Breast epithelium (tissue), 4 donors: ENCODE data around the gene PNKP. TPM values are rescaled to one million over a fixed set of nuclear protein-coding genes. Genes with fewer than 3 reads are reported as not detected.

Source experiments
- DNase-seq, 2 donors: peaks; one replicate each; pipeline ENCODE4 v3.0.0-alpha.2; 2019; ENCODE audit warnings: low spot score in 2 of 2
- H3K27ac ChIP-seq, 2 donors: fragments of 200-600 bp; sonication (generic) in 1 of 2; one replicate each; pipeline ENCODE4 v1.5.1; 2016 to 2019; ENCODE audit warnings: mild to moderate bottlenecking in 1 of 2
- H3K27me3 ChIP-seq, 2 donors: fragments of 200-600 bp; sonication (generic) in 1 of 2; one replicate each; pipeline versions ENCODE4 v1.5.1 to v1.6.0; 2017 to 2019; ENCODE audit warnings: control low read depth in 1 of 2, mild to moderate bottlenecking in 1 of 2
- H3K36me3 ChIP-seq: fragments of 200-600 bp; one replicate; pipeline ENCODE4 v1.5.1; 2019
- H3K4me1 ChIP-seq, 2 donors: fragments of 200-600 bp; sonication (generic); one replicate each; pipeline ENCODE4 v1.5.1; 2016 to 2019; ENCODE audit warnings: control low read depth in 1 of 2
- H3K4me3 ChIP-seq, 3 donors: fragments of 200-600 bp; sonication (generic); 1 replicate in 2 of 3; 2 replicates in 1 of 3; pipeline ENCODE4 v1.5.1; 2016 to 2019; ENCODE audit warnings: mild to moderate bottlenecking in 3 of 3, moderate library complexity in 2 of 3
- H3K9me3 ChIP-seq, 2 donors: fragments of 200-600 bp; sonication (generic) in 1 of 2; one replicate each; pipeline ENCODE4 v1.5.1; 2016 to 2019; ENCODE audit warnings: control low read depth in 1 of 2
- CTCF ChIP-seq, 3 donors: fragments of 450-650 bp; IDR thresholded peaks; one replicate each; pipeline ENCODE4 v1.5.1; 2016 to 2017; ENCODE audit warnings: antibody characterized with exemption in 3 of 3, mild to moderate bottlenecking in 3 of 3, moderate library complexity in 3 of 3
- POLR2A ChIP-seq: fragments of 450-650 bp; IDR thresholded peaks from one replicate; pipeline ENCODE4 v1.6.1; 2016; ENCODE audit warnings: antibody characterized with exemption, mild to moderate bottlenecking, moderate library complexity
- POLR2AphosphoS5 ChIP-seq, 3 donors: sonication (generic); formaldehyde crosslinking; IDR thresholded peaks; one replicate each; pipeline ENCODE4 v1.6.1; 2017; ENCODE audit warnings: antibody characterized with exemption in 3 of 3
- intact Hi-C: fragments of 100-400 bp; cut with DNase I; formaldehyde crosslinking; loops from one replicate; pipeline ENCODE4 v1.15.1; 2023; ENCODE audit warnings: low total_unique reads
- total RNA-seq, 3 donors: library from RNA; depleted of rRNA; stranded (reverse); fragments of >200 nt; gene quantifications; one replicate each; pipeline ENCODE4 v1.1.0, GENCODE V29; 2016

Gene PNKP
- total RNA-seq, 3 donors from 2014 or later, result 31.0 to 69.2 (median 57.7) TPM

DNA sequence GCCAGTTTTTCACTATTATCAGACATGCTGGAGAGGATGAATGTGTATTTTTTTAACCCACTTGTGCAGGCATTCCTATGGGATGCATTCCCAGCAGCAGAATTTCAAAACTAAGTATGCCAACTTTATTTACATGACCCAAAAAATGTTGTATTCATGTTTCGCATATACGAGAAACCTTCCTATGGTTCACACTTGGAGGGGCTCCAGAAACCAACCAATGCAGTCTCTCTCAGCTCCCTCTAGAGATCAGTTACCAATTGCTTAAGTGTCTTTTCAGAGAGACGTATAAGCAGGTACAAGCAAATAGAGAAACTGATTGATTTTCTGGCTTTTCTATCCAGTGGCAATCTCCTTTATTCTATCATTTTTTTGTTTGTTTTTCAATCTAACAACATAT, 22.0 kb downstream of the PNKP start:
- no peak overlapping the region for H3K4me3 ChIP-seq
- H3K9me3 ChIP-seq, result no peaks in the 10 kb centered on the region
- intact Hi-C loops, result no loop called here
- no peaks in the 10 kb centered on the region for H3K36me3 ChIP-seq
- H3K4me1 ChIP-seq, result no peaks in the 10 kb centered on the region
- H3K27me3 ChIP-seq, result no peaks in the 10 kb centered on the region
- TF ChIP-seq POLR2A (no peak), CTCF (IDR thresholded peaks at IDR 0.05) (no peak), POLR2AphosphoS5 (IDR thresholded peaks at IDR 0.05) (no peak)
- H3K27ac ChIP-seq, result no peak overlapping the region
- DNase-seq, result no peak

DNA sequence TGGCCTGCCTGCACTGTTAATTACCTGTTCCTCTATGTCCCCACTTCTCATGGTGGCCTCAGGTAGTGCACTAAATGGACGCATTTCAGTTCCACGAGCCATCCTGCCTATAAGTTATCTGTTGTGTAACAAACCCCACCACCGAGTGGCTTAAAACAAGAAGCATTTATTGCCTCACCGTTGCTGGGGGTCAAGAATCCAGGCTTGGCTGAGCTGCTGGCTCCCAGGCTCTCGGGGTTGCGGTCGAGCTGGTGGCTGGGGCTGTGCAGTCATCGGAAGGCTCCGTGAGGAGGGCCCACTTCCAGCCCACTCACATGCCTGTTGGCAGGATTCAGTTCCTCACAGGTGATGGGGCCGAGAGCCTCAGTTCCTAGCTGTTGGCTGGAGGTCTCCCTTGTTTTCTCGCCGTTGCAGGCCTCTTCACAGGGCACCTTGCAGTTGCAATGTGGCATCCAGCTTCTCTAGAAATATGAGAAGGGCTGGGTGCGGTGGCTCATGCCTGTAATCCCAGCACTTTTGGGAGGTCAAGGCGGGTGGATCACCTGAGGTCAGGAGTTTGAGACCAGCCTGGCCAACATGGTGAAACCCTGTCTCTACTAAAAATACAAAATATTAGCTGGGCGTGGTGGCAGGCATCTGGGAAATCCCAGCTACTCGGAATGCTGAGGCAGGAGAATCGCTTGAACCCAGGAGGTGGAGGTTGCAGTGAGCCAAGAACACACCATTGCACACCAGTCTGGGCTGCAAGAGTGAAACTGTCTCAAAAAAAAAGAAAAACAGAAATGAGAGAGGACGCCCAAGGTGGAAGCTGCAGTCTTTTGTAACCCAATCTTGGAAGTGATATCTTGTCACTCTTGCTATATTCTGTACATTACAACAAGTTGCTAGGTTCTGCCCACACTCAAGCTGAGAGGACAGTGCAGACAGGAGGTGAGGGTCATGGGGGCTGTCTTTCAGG, 23.0 kb downstream of the PNKP start:
- H3K36me3 ChIP-seq, result no peaks in the 10 kb centered on the region
- H3K27ac ChIP-seq, result no peak overlapping the region
- intact Hi-C loops, result no loop called here
- H3K4me1 ChIP-seq, result no peaks in the 10 kb centered on the region
- TF ChIP-seq POLR2A, result no peak
- TF ChIP-seq POLR2AphosphoS5 (IDR thresholded peaks at IDR 0.05), result no peak
- TF ChIP-seq CTCF (IDR thresholded peaks at IDR 0.05), result no peak
- DNase-seq, result no peak
- H3K9me3 ChIP-seq, result no peaks in the 10 kb centered on the region
- no peaks in the 10 kb centered on the region for H3K27me3 ChIP-seq
- H3K4me3 ChIP-seq, result no peak overlapping the region

DNA sequence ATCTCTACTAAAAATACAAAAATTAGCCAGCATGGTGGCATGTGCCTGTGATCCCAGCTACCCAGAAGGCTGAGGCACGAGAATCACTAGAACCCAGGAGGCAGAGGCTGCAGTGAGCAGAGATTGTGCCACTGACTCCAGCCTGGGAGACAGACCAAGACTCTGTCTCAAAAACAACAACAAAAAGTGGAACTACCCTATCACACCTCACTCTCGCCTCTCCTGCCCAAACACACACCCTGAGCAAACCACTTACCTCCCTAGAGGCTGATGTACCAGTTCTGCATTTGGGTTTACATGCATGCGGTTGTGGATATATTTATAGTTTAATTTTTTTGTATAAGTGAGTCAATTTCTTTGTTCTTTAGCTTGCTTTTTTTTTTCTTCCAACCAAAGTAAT, 24.1 kb downstream of the PNKP start:
- no peak for DNase-seq
- H3K36me3 ChIP-seq, result no peaks in the 10 kb centered on the region
- H3K9me3 ChIP-seq, result no peaks in the 10 kb centered on the region
- H3K27ac ChIP-seq, result no peak overlapping the region
- intact Hi-C loops, result no loop called here
- no peaks in the 10 kb centered on the region for H3K4me1 ChIP-seq
- H3K27me3 ChIP-seq, result no peaks in the 10 kb centered on the region
- TF ChIP-seq CTCF (IDR thresholded peaks at IDR 0.05), result no peak
- TF ChIP-seq POLR2AphosphoS5 (IDR thresholded peaks at IDR 0.05), result no peak
- TF ChIP-seq POLR2A, result no peak
- no peak overlapping the region for H3K4me3 ChIP-seq

DNA sequence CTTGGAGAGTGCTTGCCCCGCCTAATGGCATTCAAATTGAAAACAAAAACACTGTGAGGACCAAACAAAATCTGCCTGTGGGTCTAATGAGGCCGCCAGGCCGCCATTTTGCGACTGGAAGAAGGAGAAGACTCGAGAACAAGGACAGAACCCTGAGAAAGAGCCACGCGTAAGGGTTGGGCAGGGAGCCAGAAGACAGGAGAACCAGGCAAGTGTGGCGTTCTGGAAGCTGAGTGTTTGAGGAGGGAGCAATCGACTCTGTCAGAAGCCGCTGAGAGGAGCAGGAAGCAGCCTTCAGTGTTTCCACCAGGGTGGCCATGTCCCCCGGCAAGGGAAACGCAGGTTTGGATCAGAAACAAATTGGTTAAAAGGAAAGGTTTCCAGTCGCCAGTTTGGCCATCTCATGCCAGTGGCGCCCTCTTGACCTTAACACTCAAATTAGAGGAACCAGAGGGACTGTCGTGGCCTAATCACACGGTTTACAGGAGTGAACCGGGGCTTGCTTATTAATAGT, 26.6 kb downstream of the PNKP start:
- intact Hi-C loops, result no loop called here
- TF ChIP-seq POLR2A (no peak), POLR2AphosphoS5 (IDR thresholded peaks at IDR 0.05) (no peak), CTCF (IDR thresholded peaks at IDR 0.05) (no peak)
- no peak overlapping the region for H3K27ac ChIP-seq
- DNase-seq, result no peak
- H3K4me3 ChIP-seq, result no peak overlapping the region
- no peaks in the 10 kb centered on the region for H3K36me3 ChIP-seq
- no peaks in the 10 kb centered on the region for H3K9me3 ChIP-seq
- no peaks in the 10 kb centered on the region for H3K4me1 ChIP-seq
- H3K27me3 ChIP-seq, result no peaks in the 10 kb centered on the region

GRCh38 chr19:49840321-49840720, 27.1 kb downstream of the PNKP start:
- intact Hi-C loops, result no loop called here
- DNase-seq, result no peak
- no peaks in the 10 kb centered on the region for H3K27me3 ChIP-seq
- no peaks in the 10 kb centered on the region for H3K9me3 ChIP-seq
- no peaks in the 10 kb centered on the region for H3K36me3 ChIP-seq
- no peak overlapping the region for H3K27ac ChIP-seq
- TF ChIP-seq POLR2AphosphoS5 (IDR thresholded peaks at IDR 0.05) (no peak), POLR2A (no peak), CTCF (IDR thresholded peaks at IDR 0.05) (no peak)
- no peak overlapping the region for H3K4me3 ChIP-seq
- H3K4me1 ChIP-seq, result no peaks in the 10 kb centered on the region
